Measurements from ENCODE around the gene MYO1D. TPM values are rescaled to one million over a fixed set of nuclear protein-coding genes. Genes with fewer than 3 reads are reported as not detected.

The MYO1D gene
- total and polyA plus RNA-seq, 5 donors: 5.8 to 17.0 (median 10.4) TPM

GRCh38 chr17:32623196-32623595 is 253.7 kb downstream of the MYO1D start:
- ATAC-seq: no peak
- WGBS: 61% methylated on average over 2 of the region's 2 CpGs
- intact Hi-C loops (cut with DNase I): no loop called here
- H3K27me3 ChIP-seq (ENCODE audit: control insufficient read depth, insufficient read depth): no peaks in the 10 kb centered on the region
- H3K4me1 ChIP-seq (ENCODE audit: control insufficient read depth, insufficient read depth, low read length): no peaks in the 10 kb centered on the region
- DNase-seq: no peak
- H3K4me3 ChIP-seq (ENCODE audit: low read length): no peak overlapping the region
- H3K9me3 ChIP-seq (ENCODE audit: control insufficient read depth, low read length): no peaks in the 10 kb centered on the region
- H3K27ac ChIP-seq (ENCODE audit: low read length): no peak overlapping the region

GRCh38 chr17:32622540-32622939 is 254.4 kb downstream of the MYO1D start:
- DNase-seq (no peak), ATAC-seq (no peak)
- no peak overlapping the region for H3K27ac ChIP-seq (ENCODE audit: low read length)
- H3K9me3 ChIP-seq (ENCODE audit: control insufficient read depth, low read length): no peaks in the 10 kb centered on the region
- no peak overlapping the region for H3K4me3 ChIP-seq (ENCODE audit: low read length)
- intact Hi-C loops (cut with DNase I): no loop called here
- no peaks in the 10 kb centered on the region for H3K27me3 ChIP-seq (ENCODE audit: control insufficient read depth, insufficient read depth)
- 86% methylated on average over 4 of the region's 4 CpGs for WGBS
- no peaks in the 10 kb centered on the region for H3K4me1 ChIP-seq (ENCODE audit: control insufficient read depth, insufficient read depth, low read length)

GRCh38 chr17:32621612-32622312 is 255.2 kb downstream of the MYO1D start:
- H3K27ac ChIP-seq (ENCODE audit: low read length): no peak overlapping the region
- ATAC-seq (no peak), DNase-seq (no peak)
- H3K27me3 ChIP-seq (ENCODE audit: control insufficient read depth, insufficient read depth): no peaks in the 10 kb centered on the region
- H3K4me1 ChIP-seq (ENCODE audit: control insufficient read depth, insufficient read depth, low read length): no peaks in the 10 kb centered on the region
- no peak overlapping the region for H3K4me3 ChIP-seq (ENCODE audit: low read length)
- WGBS: 71% methylated on average over 3 of the region's 3 CpGs
- H3K9me3 ChIP-seq (ENCODE audit: control insufficient read depth, low read length): no peaks in the 10 kb centered on the region
- intact Hi-C loops (cut with DNase I): no loop called here

- H3K27me3 ChIP-seq (ENCODE audit: control insufficient read depth, insufficient read depth): no peaks in the 10 kb centered on the region
- no peak overlapping the region for H3K4me3 ChIP-seq (ENCODE audit: low read length)
- ATAC-seq (no peak), DNase-seq (no peak)
- H3K4me1 ChIP-seq (ENCODE audit: control insufficient read depth, insufficient read depth, low read length): no peaks in the 10 kb centered on the region
- intact Hi-C loops (cut with DNase I): no loop called here
- H3K9me3 ChIP-seq (ENCODE audit: control insufficient read depth, low read length): no peaks in the 10 kb centered on the region
- H3K27ac ChIP-seq (ENCODE audit: low read length): no peak overlapping the region
- WGBS: 87% methylated on average over 3 of the region's 3 CpGs
These were observed 261.6 kb downstream of the MYO1D start for GRCh38 chr17:32615326-32615725.

- DNase-seq: no peak
- H3K27ac ChIP-seq (ENCODE audit: low read length): no peak overlapping the region
- H3K4me1 ChIP-seq (ENCODE audit: control insufficient read depth, insufficient read depth, low read length): no peaks in the 10 kb centered on the region
- H3K9me3 ChIP-seq (ENCODE audit: control insufficient read depth, low read length): no peaks in the 10 kb centered on the region
- H3K4me3 ChIP-seq (ENCODE audit: low read length): no peak overlapping the region
- ATAC-seq: no peak
- intact Hi-C loops (cut with DNase I): no loop called here
- 95% methylated on average over 6 of the region's 6 CpGs for WGBS
- H3K27me3 ChIP-seq (ENCODE audit: control insufficient read depth, insufficient read depth): no peaks in the 10 kb centered on the region
These were observed 266.0 kb downstream of the MYO1D start for GRCh38 chr17:32610943-32611342.

- intact Hi-C loops (cut with DNase I): no loop called here
- 85% methylated on average over 7 of the region's 7 CpGs for WGBS
- ATAC-seq: no peak
- Histone ChIP-seq H3K27ac (ENCODE audit: low read length) (no peak overlapping the region), H3K4me1 (ENCODE audit: control insufficient read depth, insufficient read depth, low read length) (no peaks in the 10 kb centered on the region), H3K27me3 (ENCODE audit: control insufficient read depth, insufficient read depth) (no peaks in the 10 kb centered on the region), H3K4me3 (ENCODE audit: low read length) (no peak overlapping the region), H3K9me3 (ENCODE audit: control insufficient read depth, low read length) (no peaks in the 10 kb centered on the region)
- no peak for DNase-seq
These were observed 266.9 kb downstream of the MYO1D start for GRCh38 chr17:32609884-32610650.

- DNase-seq (peak in 2 of 3 donors; percentile 73 to 75), ATAC-seq (peak; percentile 41 to 51)
- 67% methylated on average over 7 of the region's 7 CpGs for WGBS
- H3K27me3 ChIP-seq (ENCODE audit: control insufficient read depth, insufficient read depth): no peaks in the 10 kb centered on the region
- intact Hi-C loops (cut with DNase I): no loop called here
- H3K4me1 ChIP-seq (ENCODE audit: control insufficient read depth, insufficient read depth, low read length): no peaks in the 10 kb centered on the region
- no peak overlapping the region for H3K4me3 ChIP-seq (ENCODE audit: low read length)
- H3K27ac ChIP-seq (ENCODE audit: low read length): no peak overlapping the region
- H3K9me3 ChIP-seq (ENCODE audit: control insufficient read depth, low read length): no peaks in the 10 kb centered on the region
These were observed 267.8 kb downstream of the MYO1D start for GRCh38 chr17:32609085-32609484.

GRCh38 chr17:32608267-32608666 is 268.7 kb downstream of the MYO1D start:
- Histone ChIP-seq H3K27ac (ENCODE audit: low read length) (no peak overlapping the region), H3K9me3 (ENCODE audit: control insufficient read depth, low read length) (no peaks in the 10 kb centered on the region), H3K4me1 (ENCODE audit: control insufficient read depth, insufficient read depth, low read length) (no peaks in the 10 kb centered on the region), H3K4me3 (ENCODE audit: low read length) (no peak overlapping the region), H3K27me3 (ENCODE audit: control insufficient read depth, insufficient read depth) (no peaks in the 10 kb centered on the region)
- no peak for DNase-seq
- no peak for ATAC-seq
- intact Hi-C loops (cut with DNase I): no loop called here

GRCh38 chr17:32604966-32605365 is 272.0 kb downstream of the MYO1D start:
- intact Hi-C loops (cut with DNase I): no loop called here
- whole genome bisulfite sequencing: 84% methylated on average over 4 of the region's 4 CpGs

GRCh38 chr17:32602396-32602795 is 274.5 kb downstream of the MYO1D start:
- ATAC-seq (no peak), DNase-seq (no peak)
- H3K27ac ChIP-seq (ENCODE audit: low read length): no peak overlapping the region
- no peaks in the 10 kb centered on the region for H3K4me1 ChIP-seq (ENCODE audit: control insufficient read depth, insufficient read depth, low read length)
- no peaks in the 10 kb centered on the region for H3K9me3 ChIP-seq (ENCODE audit: control insufficient read depth, low read length)
- no peaks in the 10 kb centered on the region for H3K27me3 ChIP-seq (ENCODE audit: control insufficient read depth, insufficient read depth)
- no peak overlapping the region for H3K4me3 ChIP-seq (ENCODE audit: low read length)
- 79% methylated on average over 2 of the region's 2 CpGs for WGBS
- intact Hi-C loops (cut with DNase I): no loop called here

More at GRCh38 chr17:32604966-32605365, 272.0 kb downstream of the MYO1D start:
- Histone ChIP-seq H3K27me3 (ENCODE audit: control insufficient read depth, insufficient read depth) (no peaks in the 10 kb centered on the region), H3K27ac (ENCODE audit: low read length) (no peak overlapping the region), H3K4me1 (ENCODE audit: control insufficient read depth, insufficient read depth, low read length) (no peaks in the 10 kb centered on the region), H3K9me3 (ENCODE audit: control insufficient read depth, low read length) (no peaks in the 10 kb centered on the region), H3K4me3 (ENCODE audit: low read length) (no peak overlapping the region)
- no peak for DNase-seq
- no peak for ATAC-seq

- 74% methylated on average over 2 of the region's 2 CpGs for WGBS
- no peak for DNase-seq
- H3K27ac ChIP-seq (ENCODE audit: low read length): no peak overlapping the region
These were observed 275.1 kb downstream of the MYO1D start for GRCh38 chr17:32601866-32602265.

More at GRCh38 chr17:32601866-32602265, 275.1 kb downstream of the MYO1D start:
- Histone ChIP-seq H3K27me3 (ENCODE audit: control insufficient read depth, insufficient read depth) (no peaks in the 10 kb centered on the region), H3K4me1 (ENCODE audit: control insufficient read depth, insufficient read depth, low read length) (no peaks in the 10 kb centered on the region), H3K9me3 (ENCODE audit: control insufficient read depth, low read length) (no peaks in the 10 kb centered on the region), H3K4me3 (ENCODE audit: low read length) (no peak overlapping the region)
- intact Hi-C loops (cut with DNase I): no loop called here
- no peak for ATAC-seq

All from right cardiac atrium (tissue), 5 donors.